ENCODE results near the gene NUDT22. TPM values are rescaled to one million over a fixed set of nuclear protein-coding genes. Genes with fewer than 3 reads are reported as not detected.

The NUDT22 gene
- 72.5 and 84.8 TPM in 2 replicates for total RNA-seq

GRCh38 chr11:64225608-64226506 is at the start of gene NUDT22, which contains the start of gene TRPT1:
TSS of gene NUDT22 (plus strand) at chr11:64226274. CDS start at chr11:64226653, 379 bp downstream.
TSS of gene TRPT1 (minus strand) at chr11:64226186. CDS start at chr11:64225860, 326 bp downstream.

GRCh38 chr11:64185693-64186491 is 40.2 kb upstream of the NUDT22 start, which contains the start of gene STIP1:
TSS of gene STIP1 (plus strand) at chr11:64186171. CDS start at chr11:64186262, 91 bp downstream.

GRCh38 chr11:64206457-64207255 is 19.4 kb upstream of the NUDT22 start, which contains the start of gene FERMT3:
TSS of gene FERMT3 (plus strand) at chr11:64206721. CDS start at chr11:64207365, 644 bp downstream.

GRCh38 chr11:64230171-64230984 is 4.3 kb downstream of the NUDT22 start, which contains the start of gene DNAJC4:
TSS of gene DNAJC4 (plus strand) at chr11:64230548. CDS start at chr11:64230855, 307 bp downstream.

GRCh38 chr11:64233913-64234586 is 8.0 kb downstream of the NUDT22 start, which contains the start of gene VEGFB:
TSS of gene VEGFB (plus strand) at chr11:64234584. CDS start at chr11:64234834, 250 bp downstream.

GRCh38 chr11:64240435-64241240 is 14.6 kb downstream of the NUDT22 start, which contains the start of gene FKBP2:
TSS of gene FKBP2 (plus strand) at chr11:64241095. CDS start at chr11:64242388, 1,293 bp downstream.

GRCh38 chr11:64246871-64247728 is 21.0 kb downstream of the NUDT22 start, which contains the start of gene PPP1R14B:
TSS of gene PPP1R14B (minus strand) at chr11:64246943. CDS start at chr11:64246673, 270 bp downstream.

GRCh38 chr11:64251016-64251752 is 25.1 kb downstream of the NUDT22 start, which contains the start of gene PLCB3:
TSS of gene PLCB3 (plus strand) at chr11:64251530. CDS start at chr11:64251650, 120 bp downstream.

Other genes with a start within 250 kb of the NUDT22 start
- 54.1 and 59.0 TPM in 2 replicates for gene OTUB1, start 239.8 kb upstream of the NUDT22 start, total RNA-seq
- not detected in 2 replicates for gene FLRT1, start 190.3 kb upstream of the NUDT22 start, total RNA-seq
- 28.3 and 44.1 TPM in 2 replicates for gene MACROD1, start 60.2 kb upstream of the NUDT22 start, total RNA-seq
- gene STIP1, start 40.1 kb upstream of the NUDT22 start, total RNA-seq = 98.9 and 144 TPM in 2 replicates
- gene FERMT3, start 19.6 kb upstream of the NUDT22 start, total RNA-seq = 0.96 and 1.3 TPM in 2 replicates
- gene TRPT1, start 88 bp upstream of the NUDT22 start, total RNA-seq = 33.5 and 64.8 TPM in 2 replicates
- gene DNAJC4, start 4.3 kb downstream of the NUDT22 start, total RNA-seq = 4.1 and 7.0 TPM in 2 replicates
- 14.9 and 22.2 TPM in 2 replicates for gene VEGFB, start 8.3 kb downstream of the NUDT22 start, total RNA-seq
- 45.2 and 70.1 TPM in 2 replicates for gene FKBP2, start 14.8 kb downstream of the NUDT22 start, total RNA-seq
- gene PPP1R14B, start 20.7 kb downstream of the NUDT22 start, total RNA-seq = 389 and 401 TPM in 2 replicates
- 29.4 and 63.6 TPM in 2 replicates for gene PLCB3, start 25.3 kb downstream of the NUDT22 start, total RNA-seq
- gene BAD, start 58.4 kb downstream of the NUDT22 start, total RNA-seq = 88.2 and 97.6 TPM in 2 replicates
- 3.9 and 6.4 TPM in 2 replicates for gene GPR137, start 59.6 kb downstream of the NUDT22 start, total RNA-seq
- gene KCNK4, start 65.0 kb downstream of the NUDT22 start, total RNA-seq = not detected in 2 replicates
- 0.48 TPM in 1 of 2 replicates, not detected in the other for gene CATSPERZ, start 74.1 kb downstream of the NUDT22 start, total RNA-seq
- 131 and 162 TPM in 2 replicates for gene ESRRA, start 79.2 kb downstream of the NUDT22 start, total RNA-seq
- gene TRMT112, start 91.3 kb downstream of the NUDT22 start, total RNA-seq = 255 and 420 TPM in 2 replicates
- gene PRDX5, start 91.8 kb downstream of the NUDT22 start, total RNA-seq = 374 and 392 TPM in 2 replicates
- gene CCDC88B, start 113.9 kb downstream of the NUDT22 start, total RNA-seq = 2.4 and 7.7 TPM in 2 replicates
- gene RPS6KA4, start 132.9 kb downstream of the NUDT22 start, total RNA-seq = 54.9 and 61.6 TPM in 2 replicates